ENCODE results near the gene SARM1.
"Not testable (repeated sequence)": the region's sequence is repeated elsewhere in the genome, so short reads cannot be mapped to it uniquely, and the experiment has no call there.

SARM1 gene

GRCh38 chr17:28405632-28406472 lies 34.4 kb downstream of the SARM1 start, which contains the start of gene SLC46A1:
Gene SLC46A1, minus strand, starts transcription at chr17:28406212. Its CDS starts 98 bp downstream, at chr17:28406114.
- H3K4me1 Mint-ChIP-seq = peaks cover 5% of the 10 kb centered on the region
- peak within 1 kb of the TSS; percentile 73 for H3K4me3 Mint-ChIP-seq
- peak; percentile 89 for ATAC-seq
- peaks cover 9% of the 10 kb centered on the region for H3K36me3 Mint-ChIP-seq
- no peaks in the 10 kb centered on the region for H3K9me3 Mint-ChIP-seq
- peak; percentile 50 to 85 for DNase-seq (ENCODE audit: low spot score in 2 of 2)
- H3K27ac Mint-ChIP-seq = peak within 1 kb of the TSS; percentile 50

DNA sequence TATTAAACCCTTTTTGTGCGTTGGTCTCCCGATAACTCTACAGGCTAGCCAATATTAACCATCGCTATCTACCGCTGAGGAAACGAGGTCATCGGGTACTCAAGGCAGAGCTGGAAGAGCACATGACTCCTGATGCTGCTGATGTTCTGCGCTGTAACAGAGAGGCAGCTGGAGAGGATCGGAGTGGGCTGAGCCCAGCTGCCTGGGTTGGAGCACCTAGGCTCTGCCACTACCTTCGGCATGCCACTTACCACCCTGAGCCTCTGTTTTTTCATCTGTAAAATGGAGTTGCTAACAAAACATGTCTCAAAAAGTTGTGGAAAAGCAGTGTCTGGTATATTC lies 35.0 kb downstream of the SARM1 start:
- Mint-ChIP-seq H3K27ac (no peak overlapping the region), H3K4me3 (peak overlapping the region; percentile 73), H3K9me3 (no peaks in the 10 kb centered on the region), H3K36me3 (peaks cover 9% of the 10 kb centered on the region), H3K4me1 (peaks cover 5% of the 10 kb centered on the region)
- DNase-seq (ENCODE audit: low spot score in 2 of 2) (no peak), ATAC-seq (peak; percentile 19)

DNA sequence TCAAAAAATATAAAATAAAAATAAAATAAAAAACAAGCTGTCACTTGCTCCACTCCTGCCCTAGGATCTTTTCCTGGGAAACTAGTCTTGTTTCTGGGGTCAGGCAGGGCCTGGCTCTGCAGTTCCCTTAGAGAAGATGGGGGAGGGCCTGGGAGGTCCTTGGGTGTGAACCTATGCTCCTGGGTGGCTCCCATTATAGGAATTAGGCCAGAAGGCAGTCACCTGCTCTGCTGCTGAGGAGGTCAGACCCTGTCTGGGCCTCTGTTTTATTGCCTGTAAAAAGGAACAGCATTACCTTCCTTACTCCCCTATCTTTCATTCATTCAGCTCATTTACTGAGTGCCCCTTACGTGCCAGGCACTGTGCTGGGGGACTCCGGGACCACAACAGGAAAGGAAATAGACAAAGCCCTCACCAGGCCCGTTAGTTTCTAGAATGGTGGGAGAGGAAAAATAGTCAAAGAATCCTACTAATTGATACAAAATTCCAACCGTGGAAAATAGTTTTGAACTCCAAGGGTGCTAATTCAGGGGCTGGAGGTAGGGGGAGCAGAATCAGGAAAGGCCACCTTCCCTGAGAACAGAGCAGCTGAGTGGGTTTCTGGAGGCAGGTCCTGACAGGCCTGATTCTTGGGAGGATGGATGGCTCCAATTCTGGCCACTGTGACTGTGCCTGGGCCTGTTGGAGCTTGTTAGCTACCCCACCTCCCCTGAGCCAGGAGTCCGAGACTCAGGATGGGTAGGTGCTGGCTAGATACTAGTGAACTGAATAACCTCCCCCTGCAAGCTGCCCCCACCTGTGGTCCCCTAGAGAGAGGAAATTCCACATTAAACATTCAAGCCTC lies 35.9 kb downstream of the SARM1 start:
- H3K4me3 Mint-ChIP-seq = no peak overlapping the region
- no peak overlapping the region for H3K27ac Mint-ChIP-seq
- H3K36me3 Mint-ChIP-seq = peaks cover 9% of the 10 kb centered on the region
- H3K4me1 Mint-ChIP-seq = peaks cover 5% of the 10 kb centered on the region
- H3K9me3 Mint-ChIP-seq = no peaks in the 10 kb centered on the region
- DNase-seq (ENCODE audit: low spot score in 2 of 2) = no peak
- ATAC-seq = no peak

GRCh38 chr17:28407974-28408306 lies 36.4 kb downstream of the SARM1 start:
- Mint-ChIP-seq H3K36me3 (peaks cover 9% of the 10 kb centered on the region), H3K4me3 (no peak overlapping the region), H3K9me3 (no peaks in the 10 kb centered on the region), H3K4me1 (peaks cover 5% of the 10 kb centered on the region), H3K27ac (no peak overlapping the region)
- ATAC-seq (no peak), DNase-seq (ENCODE audit: low spot score in 2 of 2) (no peak)

DNA sequence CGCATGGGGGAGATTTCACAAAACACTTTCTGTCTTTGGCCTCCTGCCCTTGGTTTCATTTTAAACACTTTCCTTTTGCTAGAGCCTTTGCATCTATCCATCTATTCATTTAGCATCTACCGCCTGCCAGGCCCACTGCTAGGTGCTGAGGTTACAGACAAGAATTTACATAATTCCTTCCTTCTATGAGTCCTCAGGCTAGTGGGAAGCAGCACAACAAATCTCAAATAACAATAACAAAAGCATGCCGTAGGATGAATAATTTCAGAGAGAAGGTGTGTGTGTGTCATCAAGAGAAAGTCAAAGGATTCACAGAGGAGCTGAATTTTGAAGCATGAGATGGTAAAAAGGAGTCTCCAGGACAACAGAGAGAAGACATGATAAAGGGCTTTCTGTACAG lies 40.6 kb downstream of the SARM1 start:
- no peak overlapping the region for H3K4me3 Mint-ChIP-seq
- ATAC-seq = no peak

GRCh38 chr17:28413804-28414203 lies 42.3 kb downstream of the SARM1 start:
- peaks cover 7% of the 10 kb centered on the region for H3K4me1 Mint-ChIP-seq

More for the DNA sequence above, 40.6 kb downstream of the SARM1 start:
- Mint-ChIP-seq H3K9me3 (no peaks in the 10 kb centered on the region), H3K36me3 (no peaks in the 10 kb centered on the region), H3K27ac (no peak overlapping the region), H3K4me1 (peaks cover 6% of the 10 kb centered on the region)
- no peak for DNase-seq (ENCODE audit: low spot score in 2 of 2)

GRCh38 chr17:28415886-28416285 lies 44.4 kb downstream of the SARM1 start:
- Mint-ChIP-seq H3K36me3 (no peaks in the 10 kb centered on the region), H3K4me1 (peaks cover 7% of the 10 kb centered on the region), H3K4me3 (no peak overlapping the region), H3K27ac (no peak overlapping the region), H3K9me3 (no peaks in the 10 kb centered on the region)
- ATAC-seq (no peak), DNase-seq (ENCODE audit: low spot score in 2 of 2) (no peak)

More at GRCh38 chr17:28413804-28414203, 42.3 kb downstream of the SARM1 start:
- Mint-ChIP-seq H3K27ac (no peak overlapping the region), H3K4me3 (no peak overlapping the region), H3K36me3 (no peaks in the 10 kb centered on the region), H3K9me3 (no peaks in the 10 kb centered on the region)
- DNase-seq (ENCODE audit: low spot score in 2 of 2) (no peak), ATAC-seq (no peak)

GRCh38 chr17:28416703-28417311 lies 45.3 kb downstream of the SARM1 start:
- ATAC-seq = peak; percentile 91
- Mint-ChIP-seq H3K4me3 (no peak overlapping the region), H3K27ac (no peak overlapping the region), H3K4me1 (peaks cover 7% of the 10 kb centered on the region), H3K9me3 (no peaks in the 10 kb centered on the region), H3K36me3 (no peaks in the 10 kb centered on the region)
- DNase-seq (ENCODE audit: low spot score in 2 of 2) = peak; percentile 33 to 73

GRCh38 chr17:28421787-28422305 lies 50.4 kb downstream of the SARM1 start:
- H3K4me1 Mint-ChIP-seq = peaks cover 3% of the 10 kb centered on the region

GRCh38 chr17:28425206-28425605 lies 53.7 kb downstream of the SARM1 start:
- DNase-seq (ENCODE audit: low spot score in 2 of 2) (no peak), ATAC-seq (no peak)
- Mint-ChIP-seq H3K4me3 (no peak overlapping the region), H3K27ac (no peak overlapping the region), H3K36me3 (no peaks in the 10 kb centered on the region), H3K4me1 (no peaks in the 10 kb centered on the region), H3K9me3 (no peaks in the 10 kb centered on the region)

More at GRCh38 chr17:28421787-28422305, 50.4 kb downstream of the SARM1 start:
- H3K36me3 Mint-ChIP-seq = no peaks in the 10 kb centered on the region
- H3K9me3 Mint-ChIP-seq = no peaks in the 10 kb centered on the region
- DNase-seq (ENCODE audit: low spot score in 2 of 2) (no peak), ATAC-seq (no peak)
- no peak overlapping the region for H3K4me3 Mint-ChIP-seq
- H3K27ac Mint-ChIP-seq = peak overlapping the region; percentile 29

- H3K4me1 Mint-ChIP-seq = no peaks in the 10 kb centered on the region
- no peaks in the 10 kb centered on the region for H3K36me3 Mint-ChIP-seq
- no peaks in the 10 kb centered on the region for H3K9me3 Mint-ChIP-seq
- DNase-seq (ENCODE audit: low spot score in 2 of 2) (no peak), ATAC-seq (peak; percentile 42)
- H3K4me3 Mint-ChIP-seq = no peak overlapping the region
- no peak overlapping the region for H3K27ac Mint-ChIP-seq
Measured at GRCh38 chr17:28426081-28426519, 54.6 kb downstream of the SARM1 start.

DNA sequence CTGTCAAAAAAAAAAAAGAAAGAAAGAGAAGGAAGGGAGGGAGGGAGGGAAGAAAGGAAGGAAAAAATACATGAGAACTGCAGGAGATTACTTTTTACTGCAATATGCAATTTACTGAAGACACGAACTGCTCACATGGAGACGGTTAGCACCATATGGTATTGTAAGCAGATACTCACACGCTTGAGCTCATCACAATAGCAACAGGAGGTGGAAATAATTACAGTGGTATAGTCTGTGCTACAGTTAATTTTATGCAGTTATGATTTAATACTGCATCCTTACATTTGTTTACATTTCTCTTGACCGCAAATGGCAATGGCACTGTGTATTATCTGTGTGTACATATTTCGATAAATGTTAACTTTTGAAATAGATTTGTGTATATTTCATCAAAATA lies 55.9 kb downstream of the SARM1 start:
- no peak overlapping the region for H3K27ac Mint-ChIP-seq
- ATAC-seq (no peak), DNase-seq (ENCODE audit: low spot score in 2 of 2) (no peak)
- H3K4me1 Mint-ChIP-seq = no peaks in the 10 kb centered on the region
- H3K36me3 Mint-ChIP-seq = no peaks in the 10 kb centered on the region
- no peak overlapping the region for H3K4me3 Mint-ChIP-seq
- no peaks in the 10 kb centered on the region for H3K9me3 Mint-ChIP-seq

DNA sequence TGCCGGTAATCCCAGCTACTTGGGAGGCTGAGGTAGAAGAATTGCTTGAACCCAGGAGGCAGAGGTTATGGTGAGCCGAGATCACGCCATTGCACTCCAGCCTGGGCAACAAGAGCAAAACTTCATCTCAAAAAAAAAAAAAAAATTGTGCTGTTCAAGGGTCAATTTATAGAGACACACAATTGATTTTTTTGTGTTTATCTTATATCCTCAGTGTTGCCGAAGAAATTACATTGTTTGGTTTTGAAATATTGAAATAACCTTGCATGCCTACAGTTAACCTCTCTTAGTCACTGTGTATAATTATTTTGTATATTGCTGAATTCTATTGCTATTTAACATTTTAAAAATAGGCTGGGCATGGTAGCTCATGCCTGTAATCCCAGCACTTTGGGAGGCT lies 56.5 kb downstream of the SARM1 start:
- not testable (repeated sequence) for H3K4me1 Mint-ChIP-seq; H3K27ac Mint-ChIP-seq; H3K36me3 Mint-ChIP-seq; DNase-seq (ENCODE audit: low spot score in 2 of 2); H3K4me3 Mint-ChIP-seq; H3K9me3 Mint-ChIP-seq; ATAC-seq

- Mint-ChIP-seq H3K36me3 (no peaks in the 10 kb centered on the region), H3K27ac (no peak overlapping the region), H3K4me1 (no peaks in the 10 kb centered on the region), H3K4me3 (no peak overlapping the region), H3K9me3 (no peaks in the 10 kb centered on the region)
- DNase-seq (ENCODE audit: low spot score in 2 of 2) (no peak), ATAC-seq (no peak)
Measured at GRCh38 chr17:28433721-28434120, 62.2 kb downstream of the SARM1 start.

- ATAC-seq; H3K9me3 Mint-ChIP-seq; DNase-seq (ENCODE audit: low spot score in 2 of 2); H3K4me3 Mint-ChIP-seq; H3K4me1 Mint-ChIP-seq; H3K36me3 Mint-ChIP-seq; H3K27ac Mint-ChIP-seq: not testable (repeated sequence)
Measured at GRCh38 chr17:28434326-28434725, 62.8 kb downstream of the SARM1 start.
